ENCODE measurements around the gene MYRF. TPM values are rescaled to one million over a fixed set of nuclear protein-coding genes. Genes with fewer than 3 reads are reported as not detected.
A peak's percentile ranks its signal among the peaks of the same experiment; 100 is the strongest.

Gene MYRF
- total RNA-seq, 4 donors from 2014 or later: 0.24 to 2.8 (median 0.83) TPM

DNA sequence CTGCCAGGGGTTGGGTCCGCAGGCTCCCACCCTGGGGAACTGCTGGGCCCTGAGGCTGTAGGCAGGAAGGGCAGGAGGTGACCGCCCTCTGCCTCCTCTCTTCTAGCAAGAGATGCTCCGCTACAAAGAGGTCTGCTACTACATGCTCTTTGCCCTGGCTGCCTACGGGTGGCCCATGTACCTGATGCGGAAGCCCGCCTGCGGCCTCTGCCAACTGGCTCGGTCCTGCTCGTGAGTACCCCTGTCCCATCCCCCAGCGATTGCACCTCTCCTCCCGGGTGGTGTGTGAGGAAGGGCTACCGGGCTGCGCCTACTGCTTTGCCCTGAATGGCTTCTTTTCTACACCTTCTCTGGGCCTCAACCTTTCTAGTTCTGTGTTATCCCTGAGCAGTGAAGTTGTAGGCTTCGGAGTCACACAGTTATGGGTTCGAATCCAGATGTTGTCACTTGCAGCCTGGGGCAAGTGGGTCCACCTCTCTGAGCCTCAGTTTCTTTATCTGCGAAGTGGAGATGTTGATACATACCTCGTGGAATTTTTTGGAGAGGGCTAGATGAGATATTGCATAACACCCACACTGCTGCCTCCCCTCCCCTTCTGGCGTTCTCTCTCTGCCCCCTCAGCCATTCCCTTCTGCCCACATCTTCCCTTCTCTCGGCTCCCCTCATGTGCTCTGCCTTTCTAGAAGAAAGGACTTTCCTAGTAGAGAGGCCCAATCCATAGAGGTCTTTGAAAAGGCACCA lies 21.1 kb upstream of the MYRF start:
- 78% methylated on average over 16 of the region's 19 CpGs for WGBS
- H3K4me3 ChIP-seq: no peak overlapping the region
- no peaks in the 10 kb centered on the region for H3K9me3 ChIP-seq
- no peak for TF ChIP-seq POLR2A (IDR thresholded peaks at IDR 0.05)
- no peak for TF ChIP-seq EP300 (IDR thresholded peaks at IDR 0.05)
- TF ChIP-seq, protein P1, sequence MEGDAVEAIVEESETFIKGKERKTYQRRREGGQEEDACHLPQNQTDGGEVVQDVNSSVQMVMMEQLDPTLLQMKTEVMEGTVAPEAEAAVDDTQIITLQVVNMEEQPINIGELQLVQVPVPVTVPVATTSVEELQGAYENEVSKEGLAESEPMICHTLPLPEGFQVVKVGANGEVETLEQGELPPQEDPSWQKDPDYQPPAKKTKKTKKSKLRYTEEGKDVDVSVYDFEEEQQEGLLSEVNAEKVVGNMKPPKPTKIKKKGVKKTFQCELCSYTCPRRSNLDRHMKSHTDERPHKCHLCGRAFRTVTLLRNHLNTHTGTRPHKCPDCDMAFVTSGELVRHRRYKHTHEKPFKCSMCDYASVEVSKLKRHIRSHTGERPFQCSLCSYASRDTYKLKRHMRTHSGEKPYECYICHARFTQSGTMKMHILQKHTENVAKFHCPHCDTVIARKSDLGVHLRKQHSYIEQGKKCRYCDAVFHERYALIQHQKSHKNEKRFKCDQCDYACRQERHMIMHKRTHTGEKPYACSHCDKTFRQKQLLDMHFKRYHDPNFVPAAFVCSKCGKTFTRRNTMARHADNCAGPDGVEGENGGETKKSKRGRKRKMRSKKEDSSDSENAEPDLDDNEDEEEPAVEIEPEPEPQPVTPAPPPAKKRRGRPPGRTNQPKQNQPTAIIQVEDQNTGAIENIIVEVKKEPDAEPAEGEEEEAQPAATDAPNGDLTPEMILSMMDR (IDR thresholded peaks at IDR 0.05): no peak
- no peak for TF ChIP-seq POLR2AphosphoS5 (IDR thresholded peaks at IDR 0.05)
- H3K27ac ChIP-seq: no peak overlapping the region
- peaks cover 29% of the 10 kb centered on the region for H3K36me3 ChIP-seq
- DNase-seq (ENCODE audit: low spot score in 2 of 2): no peak
- peaks cover 33% of the 10 kb centered on the region for H3K4me1 ChIP-seq
- H3K27me3 ChIP-seq: peaks cover 6% of the 10 kb centered on the region

DNA sequence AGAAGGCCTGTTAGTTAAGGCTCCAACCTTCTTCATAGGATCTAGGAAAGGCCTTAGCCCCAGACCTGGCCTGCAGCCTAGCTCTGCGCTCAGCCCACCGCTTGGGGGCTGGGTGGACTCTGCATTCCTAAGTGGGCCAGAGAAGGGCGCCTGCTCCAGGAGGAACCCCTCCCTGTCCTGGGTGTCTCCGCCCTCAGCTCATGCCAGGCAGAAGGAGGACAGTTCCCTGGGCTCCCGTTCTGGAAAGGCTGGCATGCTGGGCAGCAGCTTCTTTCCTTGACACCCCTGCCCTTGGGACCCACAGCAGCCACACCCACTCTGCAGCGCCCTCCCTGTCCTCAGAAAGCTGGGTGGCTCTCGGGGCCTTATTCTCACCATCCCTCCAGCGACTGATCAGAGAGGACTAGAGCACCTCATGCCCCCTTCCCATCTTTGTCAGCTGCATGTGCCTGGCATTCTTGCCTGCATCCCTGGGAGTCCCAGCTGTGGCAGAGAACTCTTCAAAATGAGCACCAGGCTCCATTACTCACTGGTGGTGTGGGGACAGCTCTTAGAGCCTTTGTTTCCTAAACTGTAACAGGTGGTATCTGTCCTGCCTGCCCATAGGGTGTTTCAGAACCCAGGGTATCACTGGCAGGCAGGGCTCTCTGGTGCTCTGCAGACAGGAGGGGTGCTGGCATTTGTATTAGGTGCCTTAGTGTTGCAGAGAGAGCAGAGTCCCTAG lies 20.3 kb upstream of the MYRF start:
- no peak overlapping the region for H3K4me3 ChIP-seq
- no peak for DNase-seq (ENCODE audit: low spot score in 2 of 2)
- WGBS: 50% methylated on average over 4 of the region's 8 CpGs
- H3K4me1 ChIP-seq: peaks cover 33% of the 10 kb centered on the region
- peaks cover 6% of the 10 kb centered on the region for H3K27me3 ChIP-seq
- TF ChIP-seq, protein P1 (IDR thresholded peaks at IDR 0.05): no peak
- TF ChIP-seq POLR2AphosphoS5 (IDR thresholded peaks at IDR 0.05): no peak
- TF ChIP-seq EP300 (IDR thresholded peaks at IDR 0.05): no peak
- TF ChIP-seq POLR2A (IDR thresholded peaks at IDR 0.05): no peak
- H3K27ac ChIP-seq: no peak overlapping the region
- H3K9me3 ChIP-seq: no peaks in the 10 kb centered on the region
- H3K36me3 ChIP-seq: peaks cover 30% of the 10 kb centered on the region

GRCh38 chr11:61732705-61733104 lies 19.7 kb upstream of the MYRF start:
- Histone ChIP-seq H3K4me1 (peaks cover 33% of the 10 kb centered on the region), H3K36me3 (peaks cover 30% of the 10 kb centered on the region), H3K27me3 (peaks cover 6% of the 10 kb centered on the region), H3K27ac (peak overlapping the region; percentile 24), H3K9me3 (no peaks in the 10 kb centered on the region), H3K4me3 (no peak overlapping the region)
- no peak for DNase-seq (ENCODE audit: low spot score in 2 of 2)
- WGBS: 40% methylated on average over 1 of the region's 6 CpGs
- no peak for TF ChIP-seq EP300 (IDR thresholded peaks at IDR 0.05)
- TF ChIP-seq, protein P1 (IDR thresholded peaks at IDR 0.05): no peak
- TF ChIP-seq POLR2AphosphoS5 (IDR thresholded peaks at IDR 0.05): no peak
- no peak for TF ChIP-seq POLR2A (IDR thresholded peaks at IDR 0.05)

- Histone ChIP-seq H3K36me3 (peaks cover 24% of the 10 kb centered on the region), H3K9me3 (no peaks in the 10 kb centered on the region), H3K27me3 (peaks cover 5% of the 10 kb centered on the region), H3K27ac (peak overlapping the region; percentile 24), H3K4me1 (peaks cover 33% of the 10 kb centered on the region), H3K4me3 (no peak overlapping the region)
- 34% methylated on average over 8 of the region's 13 CpGs for WGBS
- peak; percentile 89 to 92 for DNase-seq (ENCODE audit: low spot score in 2 of 2)
- peak in 1 of 3 donors; percentile 61 for TF ChIP-seq POLR2AphosphoS5 (IDR thresholded peaks at IDR 0.05)
- TF ChIP-seq, protein P1 (IDR thresholded peaks at IDR 0.05): peak; percentile 98 to 99
- no peak for TF ChIP-seq EP300 (IDR thresholded peaks at IDR 0.05)
- no peak for TF ChIP-seq POLR2A (IDR thresholded peaks at IDR 0.05)
These were observed 19.1 kb upstream of the MYRF start for GRCh38 chr11:61733120-61733978.
